ENCODE data around the gene TRIM2.

TRIM2 gene

DNA sequence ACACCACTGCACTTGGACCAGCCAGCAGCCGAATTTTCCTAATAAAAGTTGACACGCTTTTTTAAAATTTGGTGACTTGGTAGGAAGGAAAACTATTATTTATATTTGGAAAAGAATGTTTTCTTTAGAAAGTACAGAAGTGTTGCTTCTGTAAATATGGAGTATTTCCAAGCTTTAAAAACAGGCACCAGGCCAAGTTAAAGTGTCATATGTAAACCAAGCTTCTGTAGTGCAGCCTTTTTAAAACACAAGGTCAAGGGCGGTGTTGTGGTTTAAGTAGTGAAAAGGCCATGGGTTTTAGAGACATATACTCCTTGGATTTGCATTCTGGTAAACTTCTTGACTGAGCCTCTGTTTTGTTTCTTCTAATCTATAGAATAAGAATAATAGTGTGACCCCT lies 62.7 kb downstream of the TRIM2 start:
- Histone ChIP-seq H3K4me3 (no peak overlapping the region), H3K27ac (no peak overlapping the region), H3K27me3 (no peaks in the 10 kb centered on the region), H3K4me1 (peaks cover 0 to 18% (median 9%) of the 10 kb centered on the region in 4 donors), H3K9me3 (no peaks in the 10 kb centered on the region), H3K36me3 (no peaks in the 10 kb centered on the region)
- TF ChIP-seq, protein P1, sequence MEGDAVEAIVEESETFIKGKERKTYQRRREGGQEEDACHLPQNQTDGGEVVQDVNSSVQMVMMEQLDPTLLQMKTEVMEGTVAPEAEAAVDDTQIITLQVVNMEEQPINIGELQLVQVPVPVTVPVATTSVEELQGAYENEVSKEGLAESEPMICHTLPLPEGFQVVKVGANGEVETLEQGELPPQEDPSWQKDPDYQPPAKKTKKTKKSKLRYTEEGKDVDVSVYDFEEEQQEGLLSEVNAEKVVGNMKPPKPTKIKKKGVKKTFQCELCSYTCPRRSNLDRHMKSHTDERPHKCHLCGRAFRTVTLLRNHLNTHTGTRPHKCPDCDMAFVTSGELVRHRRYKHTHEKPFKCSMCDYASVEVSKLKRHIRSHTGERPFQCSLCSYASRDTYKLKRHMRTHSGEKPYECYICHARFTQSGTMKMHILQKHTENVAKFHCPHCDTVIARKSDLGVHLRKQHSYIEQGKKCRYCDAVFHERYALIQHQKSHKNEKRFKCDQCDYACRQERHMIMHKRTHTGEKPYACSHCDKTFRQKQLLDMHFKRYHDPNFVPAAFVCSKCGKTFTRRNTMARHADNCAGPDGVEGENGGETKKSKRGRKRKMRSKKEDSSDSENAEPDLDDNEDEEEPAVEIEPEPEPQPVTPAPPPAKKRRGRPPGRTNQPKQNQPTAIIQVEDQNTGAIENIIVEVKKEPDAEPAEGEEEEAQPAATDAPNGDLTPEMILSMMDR (IDR thresholded peaks at IDR 0.05) = no peak
- intact Hi-C loops (cut with DNase I; ENCODE audit: low total_unique reads) = no loop called here
- DNase-seq = no peak

DNA sequence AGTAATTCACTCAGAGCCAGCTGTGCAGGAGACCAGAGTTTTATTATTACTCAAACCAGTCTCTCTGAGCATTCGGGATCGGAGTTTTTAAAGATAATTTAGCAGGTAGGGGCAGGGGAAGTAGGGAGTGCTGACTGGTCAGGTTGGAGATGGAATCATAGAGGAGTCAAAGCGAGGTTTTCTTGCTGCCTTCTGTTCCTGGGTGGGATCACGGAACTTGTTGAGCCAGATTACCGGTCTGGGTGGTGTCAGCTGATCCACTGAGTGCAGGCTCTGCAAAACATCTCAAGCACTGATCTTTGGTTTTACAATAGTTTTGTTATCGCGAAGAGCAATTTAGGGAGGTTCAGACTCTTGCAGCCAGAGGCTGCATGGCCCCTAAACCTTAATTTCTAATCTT lies 63.6 kb downstream of the TRIM2 start:
- DNase-seq = no peak
- Histone ChIP-seq H3K9me3 (no peaks in the 10 kb centered on the region), H3K27me3 (no peaks in the 10 kb centered on the region), H3K4me3 (no peak overlapping the region), H3K4me1 (peaks cover 0 to 18% (median 9%) of the 10 kb centered on the region in 4 donors), H3K36me3 (no peaks in the 10 kb centered on the region), H3K27ac (no peak overlapping the region)
- intact Hi-C loops (cut with DNase I; ENCODE audit: low total_unique reads) = no loop called here
- TF ChIP-seq, protein P1 (IDR thresholded peaks at IDR 0.05) = no peak

DNA sequence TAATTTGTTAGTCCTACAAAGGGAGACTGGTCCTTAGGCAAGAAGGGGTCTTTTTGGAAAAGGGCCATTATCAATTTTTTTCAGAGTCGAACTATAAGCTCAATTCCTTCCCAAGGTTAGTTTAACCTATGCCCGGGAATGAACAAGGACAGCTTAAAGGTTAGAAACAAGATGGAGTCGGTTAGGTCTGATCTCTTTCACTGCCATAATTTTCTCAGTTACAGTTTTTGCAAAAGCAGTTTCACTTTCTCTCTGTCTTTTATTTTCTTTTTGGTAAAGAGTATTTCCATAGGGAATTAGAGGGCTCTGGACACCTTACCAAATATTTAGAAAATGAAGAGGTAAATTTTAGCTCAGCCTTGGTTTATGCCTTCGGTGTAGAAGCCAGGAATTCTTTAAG lies 64.1 kb downstream of the TRIM2 start:
- H3K27me3 ChIP-seq = no peaks in the 10 kb centered on the region
- TF ChIP-seq, protein P1 (IDR thresholded peaks at IDR 0.05) = no peak
- no peak overlapping the region for H3K27ac ChIP-seq
- no peaks in the 10 kb centered on the region for H3K9me3 ChIP-seq
- H3K4me3 ChIP-seq = no peak overlapping the region
- intact Hi-C loops (cut with DNase I; ENCODE audit: low total_unique reads) = no loop called here
- DNase-seq = no peak
- H3K36me3 ChIP-seq = no peaks in the 10 kb centered on the region
- peaks cover 0 to 18% (median 9%) of the 10 kb centered on the region in 4 donors for H3K4me1 ChIP-seq

DNA sequence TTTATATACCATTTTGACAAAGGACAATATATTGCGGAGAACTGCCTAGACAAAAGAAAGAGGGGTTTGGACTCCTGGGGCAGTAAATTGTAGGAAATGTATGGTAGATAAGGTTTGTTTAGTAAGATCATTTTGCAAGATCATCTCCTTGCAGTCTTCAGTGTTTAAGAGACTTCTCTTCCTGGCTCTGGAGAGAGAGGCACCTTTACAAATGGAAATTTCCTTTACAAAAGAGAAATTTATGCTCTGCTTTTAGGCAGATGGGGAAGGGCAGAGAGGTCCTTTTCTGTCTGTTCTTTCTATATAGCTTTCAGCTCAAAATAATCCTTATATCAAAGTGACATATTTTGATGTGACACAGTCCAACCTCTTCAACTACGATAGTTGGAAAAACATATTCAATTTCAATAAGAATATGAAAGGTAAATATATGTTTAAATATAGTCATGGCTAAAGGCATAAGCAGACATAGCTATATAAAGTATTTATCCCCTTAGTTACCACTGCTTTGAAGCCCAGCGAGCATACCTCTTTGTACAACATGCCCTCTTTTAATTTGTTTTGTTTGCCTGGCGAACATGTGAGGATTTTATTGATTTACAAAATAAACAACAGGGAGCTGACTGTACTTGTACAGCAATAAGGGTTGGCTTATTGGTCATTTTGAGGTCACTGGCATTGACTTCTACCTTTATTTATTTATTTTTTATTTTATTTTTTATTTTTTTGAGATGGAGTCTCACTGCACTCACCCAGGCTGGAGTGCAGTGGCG lies 65.2 kb downstream of the TRIM2 start:
- Histone ChIP-seq H3K4me1 (peaks cover 0 to 18% (median 9%) of the 10 kb centered on the region in 4 donors), H3K27ac (no peak overlapping the region), H3K36me3 (no peaks in the 10 kb centered on the region), H3K4me3 (no peak overlapping the region), H3K9me3 (no peaks in the 10 kb centered on the region), H3K27me3 (no peaks in the 10 kb centered on the region)
- TF ChIP-seq, protein P1 (IDR thresholded peaks at IDR 0.05) = no peak
- intact Hi-C loops (cut with DNase I; ENCODE audit: low total_unique reads) = no loop called here
- DNase-seq = no peak

DNA sequence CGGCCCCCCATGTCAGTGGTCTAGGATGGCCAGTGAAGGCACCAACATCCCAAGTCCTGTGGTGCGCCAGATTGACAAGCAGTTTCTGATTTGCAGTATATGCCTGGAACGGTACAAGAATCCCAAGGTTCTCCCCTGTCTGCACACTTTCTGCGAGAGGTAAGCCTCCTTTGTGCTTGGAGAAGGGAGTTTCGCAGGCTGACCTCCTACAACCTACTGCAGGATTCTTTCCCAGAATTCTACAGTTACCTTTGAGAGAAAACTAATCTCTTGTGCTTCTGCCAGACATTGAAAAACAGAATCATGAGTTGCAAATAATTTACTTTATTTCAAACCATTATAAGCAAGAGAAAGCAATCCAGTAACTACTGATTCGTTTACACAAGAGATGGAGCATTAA lies 66.1 kb downstream of the TRIM2 start:
- H3K36me3 ChIP-seq = no peaks in the 10 kb centered on the region
- H3K4me1 ChIP-seq = peaks cover 0 to 18% (median 9%) of the 10 kb centered on the region in 4 donors
- no peaks in the 10 kb centered on the region for H3K27me3 ChIP-seq
- H3K27ac ChIP-seq = no peak overlapping the region
- H3K4me3 ChIP-seq = no peak overlapping the region
- TF ChIP-seq, protein P1 (IDR thresholded peaks at IDR 0.05) = no peak
- DNase-seq = no peak
- intact Hi-C loops (cut with DNase I; ENCODE audit: low total_unique reads) = no loop called here
- no peaks in the 10 kb centered on the region for H3K9me3 ChIP-seq

Measured in tibial artery (tissue), 4 donors.